Measurements from ENCODE around the gene NME7. TPM values are rescaled to one million over a fixed set of nuclear protein-coding genes. Genes with fewer than 3 reads are reported as not detected.
"Not testable (repeated sequence)": the region's sequence is repeated elsewhere in the genome, so short reads cannot be mapped to it uniquely, and the experiment has no call there.

Gene NME7
- polyA plus RNA-seq, 5 donors, result 46.7 to 86.5 (median 59.2) TPM

- no peak for DNase-seq
Observed at GRCh38 chr1:169236880-169237279, 130.7 kb downstream of the NME7 start.

GRCh38 chr1:169236143-169236542 is 131.5 kb downstream of the NME7 start:
- DNase-seq, result no peak

- no peak for DNase-seq
Observed at GRCh38 chr1:169235568-169235967, 132.0 kb downstream of the NME7 start.

GRCh38 chr1:169234780-169235179 is 132.8 kb downstream of the NME7 start:
- DNase-seq, result no peak

GRCh38 chr1:169217636-169218035 is 150.0 kb downstream of the NME7 start:
- DNase-seq, result no peak

- no peak for DNase-seq
Observed at GRCh38 chr1:169214598-169214997, 153.0 kb downstream of the NME7 start.

- DNase-seq, result no peak
Observed at GRCh38 chr1:169212088-169212487, 155.5 kb downstream of the NME7 start.

GRCh38 chr1:169207797-169208520 is 159.6 kb downstream of the NME7 start:
- DNase-seq, result no peak

- no peak for DNase-seq
Observed at GRCh38 chr1:169204157-169204556, 163.4 kb downstream of the NME7 start.

- no peak for DNase-seq
Observed at GRCh38 chr1:169202791-169203665, 164.6 kb downstream of the NME7 start.

GRCh38 chr1:169201084-169201619 is 166.4 kb downstream of the NME7 start:
- DNase-seq, result no peak

- no peak for DNase-seq
Observed at GRCh38 chr1:169200319-169200718, 167.3 kb downstream of the NME7 start.

GRCh38 chr1:169196581-169196980 is 171.0 kb downstream of the NME7 start:
- no peak for DNase-seq

- DNase-seq, result no peak
Observed at GRCh38 chr1:169196161-169196560, 171.4 kb downstream of the NME7 start.

GRCh38 chr1:169193191-169193850 is 174.3 kb downstream of the NME7 start:
- peak; percentile 53 to 61 for DNase-seq

- DNase-seq, result peak in 1 of 2 donors; percentile 8
Observed at GRCh38 chr1:169186106-169186505, 181.5 kb downstream of the NME7 start.

- no peak for DNase-seq
Observed at GRCh38 chr1:169184812-169185211, 182.8 kb downstream of the NME7 start.

- DNase-seq, result no peak
Observed at GRCh38 chr1:169180174-169180573, 187.4 kb downstream of the NME7 start.

GRCh38 chr1:169179431-169179830 is 188.2 kb downstream of the NME7 start:
- not testable (repeated sequence) for DNase-seq

GRCh38 chr1:169175461-169175860 is 192.1 kb downstream of the NME7 start:
- DNase-seq, result no peak

- no peak for DNase-seq
Observed at GRCh38 chr1:169163059-169163458, 204.5 kb downstream of the NME7 start.

- DNase-seq, result no peak
Observed at GRCh38 chr1:169161496-169162194, 206.0 kb downstream of the NME7 start.
